K562 (cell line): ENCODE data around the gene EPHB6. TPM values are rescaled to one million over a fixed set of nuclear protein-coding genes. Genes with fewer than 3 reads are reported as not detected.

ENCODE experiments used
- ARID3A ChIP-seq: IDR thresholded peaks from 2 replicates; pipeline ENCODE4 v1.6.1; 2012; ENCODE audit warnings: low read depth, low read length, improper control_type of control experiment, borderline replicate concordance
- BRF1 ChIP-seq: IDR thresholded peaks from 3 replicates; pipeline ENCODE4 v1.6.1; 2011; ENCODE audit warnings: borderline replicate concordance, mild to moderate bottlenecking; ENCODE audit not compliant: insufficient read length; ENCODE audit errors: extremely low read depth
- ETV5 ChIP-seq: sonication (generic); formaldehyde crosslinking; IDR thresholded peaks from 2 replicates; pipeline ENCODE4 v1.4.0; 2020; ENCODE audit warnings: low read depth, mild to moderate bottlenecking, missing genetic modification reagents
- HMGN3 ChIP-seq: IDR thresholded peaks from 2 replicates; pipeline ENCODE4 v1.6.1; 2011; ENCODE audit warnings: borderline replicate concordance, low read depth, mild to moderate bottlenecking, mixed read lengths, low read length; ENCODE audit not compliant: insufficient read length; ENCODE audit errors: extremely low read depth
- MGA ChIP-seq: fragments of 450-650 bp; IDR thresholded peaks from 2 replicates; pipeline ENCODE4 v1.6.1; 2016; ENCODE audit warnings: mild to moderate bottlenecking, moderate library complexity
- NBN ChIP-seq: fragments of 450-650 bp; IDR thresholded peaks from 2 replicates; pipeline ENCODE4 v1.6.1; 2016; ENCODE audit warnings: low read depth, mild to moderate bottlenecking
- POLR2A ChIP-seq: fragments of 450-650 bp; conservative IDR thresholded peaks from 2 replicates; pipeline ENCODE4 v1.6.1; 2016
- TEAD1 ChIP-seq, 2 experiments: fragments of 450-650 bp in 1 of 2; sonication (generic) in 1 of 2; formaldehyde crosslinking; IDR thresholded peaks; 2 replicates each; pipeline versions ENCODE4 v1.4.0 to v1.8.0; 2020 to 2022; ENCODE audit warnings: mild to moderate bottlenecking in 2 of 2, missing genetic modification reagents in 1 of 2
- XRCC4 ChIP-seq: IDR thresholded peaks from one replicate; pipeline ENCODE4 v1.6.1; 2011; ENCODE audit not compliant: insufficient read depth, insufficient read length; ENCODE audit errors: extremely low read depth
- ZNF124 ChIP-seq: sonication (generic); formaldehyde crosslinking; IDR thresholded peaks from 2 replicates; pipeline ENCODE4 v1.8.1; 2022; ENCODE audit warnings: missing genetic modification reagents
- ZNF143 ChIP-seq: sonication (generic); formaldehyde crosslinking; IDR thresholded peaks from 2 replicates; pipeline ENCODE4 v1.9.0; 2022; ENCODE audit warnings: mild to moderate bottlenecking, missing genetic modification reagents
- ZNF398 ChIP-seq: fragments of 250-450 bp; sonication (Bioruptor Pico); IDR thresholded peaks from 2 replicates; pipeline ENCODE4 v1.8.0; 2021; ENCODE audit warnings: moderate library complexity, mild to moderate bottlenecking, inconsistent platforms
- polyA plus RNA-seq, 8 experiments: library from polyadenylated mRNA; depleted of rRNA in 4 of 8; stranded (reverse) in 5 of 8; unstranded in 3 of 8; fragments of >200 nt; fragmentation: Nextera tagmentation in 2 of 8; fragmentation: Illumina TruSeq in 1 of 8; extraction: Ambion mirVana in 2 of 8; extraction: Trizol in 1 of 8; gene quantifications; 2 replicates each; pipeline versions ENCODE4 v1.2.1 to v1.2.3, GENCODE V29; 2011 to 2014; ENCODE audit warnings: inconsistent platforms in 1 of 8, missing spikeins in 1 of 8
- total RNA-seq, 7 experiments: library from RNA; depleted of rRNA in 6 of 7; stranded (reverse); fragments of >200 nt in 6 of 7; fragmentation: Illumina TruSeq in 2 of 7; extraction: Trizol in 2 of 7; gene quantifications; 2 replicates each; pipeline versions ENCODE4 v1.2.1 to v1.2.3, GENCODE V29; 2011 to 2021; ENCODE audit warnings: low replicate concordance in 1 of 7

Gene EPHB6
- total and polyA plus RNA-seq, 9 of the 15 experiments (the other 6 are each of a cell fraction or from before 2014, with no cell fraction given), result 1.4 to 123 (median 7.6) TPM

- TF ChIP-seq BRF1 (no peak), ARID3A (no peak), ZNF124 (peak; percentile 71; the same call in 1 of the 2 replicates), ZNF398 (CRISPR knock-in tag) (no peak), XRCC4 (no peak), NBN (no peak), POLR2A (no peak), ZNF143 (no peak), MGA (no peak), ETV5 (no peak), HMGN3 (no peak), TEAD1 (CRISPR knock-in tag; IDR thresholded peaks at IDR 0.05) (no peak)
Measured at GRCh38 chr7:142856565-142857245, 1.8 kb downstream of the EPHB6 start (continued).
